Measurements from ENCODE around the gene CPSF7.
"Not testable (repeated sequence)": the region's sequence is repeated elsewhere in the genome, so short reads cannot be mapped to it uniquely, and the experiment has no call there.

Gene CPSF7, protein sequence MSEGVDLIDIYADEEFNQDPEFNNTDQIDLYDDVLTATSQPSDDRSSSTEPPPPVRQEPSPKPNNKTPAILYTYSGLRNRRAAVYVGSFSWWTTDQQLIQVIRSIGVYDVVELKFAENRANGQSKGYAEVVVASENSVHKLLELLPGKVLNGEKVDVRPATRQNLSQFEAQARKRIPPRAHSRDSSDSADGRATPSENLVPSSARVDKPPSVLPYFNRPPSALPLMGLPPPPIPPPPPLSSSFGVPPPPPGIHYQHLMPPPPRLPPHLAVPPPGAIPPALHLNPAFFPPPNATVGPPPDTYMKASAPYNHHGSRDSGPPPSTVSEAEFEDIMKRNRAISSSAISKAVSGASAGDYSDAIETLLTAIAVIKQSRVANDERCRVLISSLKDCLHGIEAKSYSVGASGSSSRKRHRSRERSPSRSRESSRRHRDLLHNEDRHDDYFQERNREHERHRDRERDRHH

DNA sequence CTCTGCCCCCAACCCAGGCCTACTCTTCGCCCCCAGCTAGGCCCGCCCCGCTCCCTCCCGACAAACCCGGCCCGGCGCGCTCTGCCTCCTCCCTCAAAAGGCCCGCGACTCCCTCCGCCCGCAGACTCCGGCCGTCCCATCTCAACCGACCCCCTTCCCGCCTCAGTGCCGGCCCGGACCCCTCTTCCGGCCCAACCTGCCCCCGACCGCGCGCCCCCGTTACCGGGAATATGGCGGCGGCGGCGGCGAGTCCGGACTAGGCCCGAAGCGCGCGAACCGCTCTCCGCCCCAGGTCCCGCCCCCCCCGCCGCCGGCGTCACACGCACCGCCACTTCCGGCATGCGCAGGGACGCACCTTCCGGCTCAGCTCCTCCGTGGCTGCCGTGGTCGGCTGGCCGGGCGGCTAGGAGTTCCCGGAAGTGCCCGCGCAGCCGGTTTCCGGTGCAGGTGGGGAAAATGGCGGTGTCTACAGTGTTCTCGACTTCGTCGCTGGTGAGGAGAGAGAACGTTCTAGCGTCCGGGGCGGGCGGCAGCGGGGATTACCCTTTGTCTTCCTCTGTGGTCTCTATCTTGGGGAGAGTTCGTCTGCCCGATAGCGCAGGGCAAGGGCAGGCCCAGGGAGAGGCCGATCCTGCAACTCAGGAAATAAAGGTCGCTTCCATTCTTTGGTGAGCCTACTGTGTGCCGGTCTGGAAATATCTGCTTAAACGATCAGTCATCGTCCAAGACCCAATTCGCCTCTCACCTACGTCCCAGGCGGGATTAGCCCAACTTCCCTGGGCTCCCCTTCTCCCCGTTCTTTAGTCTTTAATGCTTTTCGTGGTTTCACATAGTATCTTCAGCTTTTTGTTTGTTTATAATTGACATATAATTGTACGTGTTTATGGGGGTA lies at the start of gene CPSF7, which contains the start of gene SDHAF2:
Gene CPSF7, minus strand, starts transcription at position 285 of the 892 bp plus-strand sequence. CDS start 740 bp downstream, outside the sequence.
Gene SDHAF2, plus strand, starts transcription at position 434 of the 892 bp plus-strand sequence. Its CDS starts 23 bp downstream, at position 457.
- H3K4me3 ChIP-seq (ENCODE audit: low read depth, low read length), result peak within 1 kb of the TSS; percentile 100

DNA sequence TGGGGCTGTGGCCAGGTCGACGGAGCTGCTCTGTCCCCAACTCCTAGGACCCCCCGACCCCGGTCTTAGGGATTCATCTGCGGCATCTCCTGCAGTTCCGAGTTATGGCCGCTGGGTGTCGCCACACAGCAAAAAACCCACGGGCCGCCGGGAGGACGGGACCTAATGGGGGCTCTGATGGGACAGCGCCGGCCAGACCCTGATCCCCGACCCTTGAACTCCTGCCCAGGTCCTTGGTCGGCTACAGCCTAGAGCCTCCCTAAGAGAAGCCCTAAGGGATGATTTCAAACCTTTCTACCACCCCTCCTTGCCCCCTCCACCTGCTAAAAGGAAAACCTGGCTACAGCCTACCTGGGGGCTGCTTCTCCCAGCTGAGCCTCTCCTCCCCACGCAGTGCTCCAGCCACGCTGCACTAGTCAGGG lies 48.0 kb upstream of the CPSF7 start:
- H3K4me3 ChIP-seq (ENCODE audit: low read depth, low read length), result no peak overlapping the region

DNA sequence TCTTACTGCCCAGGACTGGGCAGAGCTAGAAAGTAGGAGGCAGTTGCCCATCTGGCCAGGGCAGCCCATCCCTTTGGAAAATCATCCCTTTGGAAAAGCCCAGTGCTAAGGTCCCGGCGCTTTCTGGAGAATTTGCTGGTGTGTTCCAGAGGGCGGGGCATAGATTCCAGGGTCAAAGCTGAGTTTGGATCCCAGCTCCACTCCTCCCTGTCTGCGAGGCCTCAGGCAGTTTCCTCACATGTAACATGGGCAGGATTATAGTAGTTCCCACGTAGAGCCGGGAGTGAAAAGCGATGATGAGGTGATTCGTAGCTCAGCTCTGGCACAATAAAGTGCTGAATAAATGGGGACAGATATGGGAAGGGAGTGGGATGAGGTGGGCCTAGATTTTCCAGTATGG lies 47.4 kb upstream of the CPSF7 start:
- no peak overlapping the region for H3K4me3 ChIP-seq (ENCODE audit: low read depth, low read length)

DNA sequence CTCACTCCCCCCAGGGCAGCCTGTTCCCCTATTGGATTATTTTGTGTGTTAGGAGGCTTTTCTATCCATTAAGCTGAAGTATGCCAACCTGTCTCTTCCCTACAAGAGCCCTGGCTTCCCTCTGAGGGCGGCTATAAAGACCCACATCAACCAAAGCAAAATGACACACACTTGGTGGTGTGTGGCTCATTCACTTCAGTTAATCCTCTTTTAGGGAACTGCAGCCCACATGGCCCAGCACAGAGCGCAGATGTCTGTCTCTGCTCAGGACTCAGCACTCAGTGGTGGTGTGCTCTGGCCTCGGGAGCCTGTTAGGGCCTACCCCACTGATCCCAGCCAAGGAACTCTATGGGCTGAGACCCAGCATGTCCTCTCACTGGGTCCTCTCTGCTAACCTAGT lies 46.6 kb upstream of the CPSF7 start:
- H3K4me3 ChIP-seq (ENCODE audit: low read depth, low read length), result no peak overlapping the region

DNA sequence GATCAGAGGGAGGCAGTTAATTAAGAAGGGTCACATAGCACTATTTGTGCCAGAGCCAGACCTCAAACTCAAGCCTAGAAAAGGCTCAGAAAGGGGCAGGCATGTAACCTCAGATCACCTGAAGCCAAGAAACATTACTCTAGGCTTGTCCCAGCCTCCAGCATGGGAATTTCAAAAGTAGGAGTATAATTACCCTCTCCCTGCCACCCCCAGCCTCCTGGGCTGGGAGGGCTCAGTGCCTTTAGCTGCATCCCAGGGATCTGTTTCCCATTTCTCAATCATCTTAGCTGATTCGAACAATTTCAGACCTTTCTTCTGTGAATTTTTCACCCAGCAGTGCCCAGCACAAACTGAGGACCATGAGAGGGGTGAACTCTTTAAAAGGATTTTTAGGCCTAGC lies 45.7 kb upstream of the CPSF7 start:
- H3K4me3 ChIP-seq (ENCODE audit: low read depth, low read length), result no peak overlapping the region

DNA sequence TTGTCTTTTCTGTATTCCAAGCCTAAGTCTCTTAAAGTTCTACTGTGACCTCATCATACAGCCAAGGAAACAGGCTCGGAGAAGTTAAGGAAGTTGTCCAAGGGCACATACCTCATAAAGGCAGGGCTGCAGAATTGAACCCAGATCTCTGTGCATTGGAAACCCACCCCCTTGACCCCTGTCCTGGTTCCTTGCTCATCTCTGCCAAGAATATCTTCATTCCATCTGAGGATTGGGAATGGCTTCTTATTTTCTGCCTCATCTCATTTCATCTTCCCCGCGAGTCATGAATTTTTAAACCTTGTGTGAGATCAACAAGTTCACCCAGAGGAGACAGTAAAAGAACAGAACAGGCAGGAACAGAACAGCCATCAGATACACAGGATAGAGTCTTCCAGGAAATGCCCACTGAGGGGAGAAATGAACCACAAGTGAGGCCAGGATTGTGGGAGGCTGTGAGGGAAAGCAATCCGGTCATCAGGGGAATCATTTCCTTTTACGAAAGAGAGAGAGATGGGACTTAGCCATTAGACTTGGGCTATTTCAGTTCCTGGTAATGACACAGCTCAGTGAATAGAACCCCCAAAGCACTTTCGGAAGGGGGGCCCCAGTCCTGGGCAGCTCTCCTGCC lies 44.4 kb upstream of the CPSF7 start:
- no peak overlapping the region for H3K4me3 ChIP-seq (ENCODE audit: low read depth, low read length)

DNA sequence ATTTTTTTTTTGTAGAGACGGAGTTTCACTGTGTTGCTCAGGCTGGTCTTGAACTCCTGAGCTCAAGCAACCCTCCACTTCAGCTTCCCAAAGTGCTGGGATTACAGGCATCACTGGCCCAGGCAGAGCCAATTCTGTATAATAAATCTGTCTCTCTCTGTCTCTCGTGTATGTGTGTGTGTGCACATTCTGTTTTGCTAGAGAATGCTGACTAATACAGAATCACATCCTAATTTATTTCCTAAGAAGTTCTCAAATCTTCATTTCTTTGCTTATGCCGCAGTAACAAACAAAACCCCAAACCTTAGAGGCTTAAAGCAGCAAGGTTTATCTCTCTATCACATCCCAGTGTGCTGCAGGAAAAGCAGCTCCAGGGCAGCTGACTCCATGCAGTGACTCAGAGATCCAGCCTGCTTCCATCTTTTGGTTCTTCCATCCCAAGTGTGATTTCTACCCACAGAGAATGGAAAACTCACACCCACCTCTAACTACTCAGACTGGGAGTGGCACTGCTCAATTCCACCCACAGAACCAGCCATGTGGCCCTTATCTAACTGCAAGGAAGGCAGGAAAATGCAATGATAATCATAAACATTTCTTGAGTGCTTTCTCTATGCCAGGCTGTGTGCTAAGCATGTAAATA lies 43.7 kb upstream of the CPSF7 start:
- no peak overlapping the region for H3K4me3 ChIP-seq (ENCODE audit: low read depth, low read length)

DNA sequence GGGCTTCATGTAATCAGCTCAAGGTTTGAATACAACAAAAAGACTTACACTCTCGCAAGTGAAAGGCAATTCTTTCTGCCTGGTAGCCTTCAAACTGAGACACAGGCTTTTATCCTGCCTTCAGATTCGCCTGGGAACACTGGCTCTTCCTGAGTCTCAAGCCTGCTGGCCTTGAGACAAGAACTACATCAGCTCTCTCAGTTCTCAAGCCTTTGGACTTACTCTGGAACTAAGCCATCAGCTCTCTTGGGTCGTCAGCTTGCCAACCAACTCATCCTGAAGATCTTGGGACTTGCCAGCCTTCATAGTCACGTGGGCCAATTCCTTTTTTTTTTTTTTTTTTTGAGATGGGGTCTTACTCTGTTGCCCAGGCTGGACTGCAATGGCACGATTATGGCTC lies 43.1 kb upstream of the CPSF7 start:
- no peak overlapping the region for H3K4me3 ChIP-seq (ENCODE audit: low read depth, low read length)

DNA sequence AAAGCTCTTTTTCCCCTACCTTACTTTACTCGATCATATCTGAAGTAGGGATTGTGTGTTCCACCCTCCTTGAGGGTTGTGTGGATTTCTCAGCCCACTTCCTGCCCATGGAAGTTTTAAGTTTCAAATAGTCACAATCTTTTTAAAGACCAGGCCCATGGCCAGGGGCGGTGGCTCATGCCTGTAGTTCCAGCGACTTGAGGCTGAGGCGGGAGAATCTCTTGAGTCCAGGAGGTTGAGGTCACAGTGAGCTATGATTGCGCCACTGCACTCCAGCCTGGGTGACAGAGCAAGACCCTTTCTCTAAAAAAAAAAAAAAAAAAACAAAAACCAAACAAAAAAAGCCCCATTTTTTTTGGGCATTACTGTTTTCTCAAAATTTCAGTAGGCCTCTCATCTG lies 42.5 kb upstream of the CPSF7 start:
- no peak overlapping the region for H3K4me3 ChIP-seq (ENCODE audit: low read depth, low read length)

DNA sequence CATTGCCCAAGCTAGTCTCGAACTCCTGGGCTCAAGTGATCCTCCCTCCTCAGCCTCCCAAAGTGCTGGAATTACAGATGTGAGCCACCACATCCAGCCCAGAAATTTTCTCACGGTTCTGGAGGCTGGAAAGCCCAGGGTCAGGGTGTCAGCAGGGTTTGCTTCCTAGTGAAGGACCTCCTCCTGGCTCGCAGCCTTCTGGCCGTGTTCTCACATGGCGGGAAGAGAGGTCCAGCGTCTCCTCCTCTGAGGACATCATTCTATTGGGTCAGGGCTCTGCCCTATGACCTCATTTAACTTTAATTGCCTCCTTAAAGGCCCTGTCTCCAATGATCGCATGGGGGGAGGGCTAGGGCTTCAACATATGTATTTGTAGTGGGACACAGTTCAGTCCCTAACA lies 38.2 kb upstream of the CPSF7 start:
- no peak overlapping the region for H3K4me3 ChIP-seq (ENCODE audit: low read depth, low read length)

DNA sequence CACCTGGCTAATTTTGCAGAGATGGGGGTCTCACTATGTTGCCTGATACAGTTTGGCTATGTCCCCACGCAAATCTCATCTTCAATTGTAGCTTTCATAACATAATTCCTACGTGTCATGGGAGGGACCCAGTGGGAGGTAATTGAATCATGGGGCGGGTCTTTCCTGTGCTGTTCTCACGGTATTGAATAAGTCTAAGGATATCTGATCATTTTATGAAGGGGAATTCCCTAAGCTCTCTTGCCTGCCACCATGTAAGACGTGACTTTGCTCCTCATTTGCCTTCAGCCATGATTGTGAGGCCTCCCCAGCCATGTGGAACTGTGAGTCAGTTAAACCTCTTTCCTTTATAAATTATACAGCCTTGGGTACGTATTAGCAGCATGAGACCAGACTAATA lies 37.8 kb upstream of the CPSF7 start:
- H3K4me3 ChIP-seq (ENCODE audit: low read depth, low read length), result not testable (repeated sequence)

DNA sequence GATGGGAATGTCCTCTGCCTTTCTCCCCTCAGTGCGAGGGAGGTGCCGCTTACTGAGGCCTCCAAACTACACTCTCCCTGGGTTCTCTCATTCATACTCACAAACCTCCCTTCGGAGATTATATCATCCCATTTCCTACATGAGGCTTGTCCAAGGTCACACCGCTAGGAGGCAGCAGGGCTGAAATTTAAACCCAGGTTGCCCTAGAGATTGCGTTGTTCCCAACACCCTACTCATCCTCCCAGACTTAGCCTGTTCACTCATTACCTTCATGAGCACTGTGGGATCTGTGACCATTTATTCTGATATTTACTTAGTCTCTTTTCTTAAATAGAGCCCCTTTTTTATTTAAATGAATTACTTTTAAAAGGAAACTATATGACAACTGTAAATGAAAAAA lies 31.2 kb upstream of the CPSF7 start:
- H3K4me3 ChIP-seq (ENCODE audit: low read depth, low read length), result no peak overlapping the region

DNA sequence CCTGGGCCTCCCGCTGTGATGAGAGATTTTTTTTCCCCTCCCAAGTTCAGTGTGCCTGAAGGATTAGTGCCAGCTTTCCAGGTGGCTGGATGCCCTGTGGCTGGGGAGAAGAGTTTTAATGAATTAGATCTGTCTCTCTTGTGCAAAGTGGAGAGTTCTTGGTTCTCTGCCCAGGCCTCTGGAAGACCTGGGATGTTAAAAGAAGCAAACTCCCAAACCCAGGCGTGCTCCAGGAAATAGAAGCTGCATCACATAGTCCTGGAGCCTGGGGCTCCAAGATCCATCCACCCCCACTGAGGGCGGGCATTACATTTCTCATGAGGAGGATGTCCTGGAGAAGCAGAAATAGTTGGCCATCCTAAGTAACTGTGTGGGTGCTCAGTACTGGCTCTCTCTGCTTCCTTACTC lies 30.7 kb upstream of the CPSF7 start:
- no peak overlapping the region for H3K4me3 ChIP-seq (ENCODE audit: low read depth, low read length)

DNA sequence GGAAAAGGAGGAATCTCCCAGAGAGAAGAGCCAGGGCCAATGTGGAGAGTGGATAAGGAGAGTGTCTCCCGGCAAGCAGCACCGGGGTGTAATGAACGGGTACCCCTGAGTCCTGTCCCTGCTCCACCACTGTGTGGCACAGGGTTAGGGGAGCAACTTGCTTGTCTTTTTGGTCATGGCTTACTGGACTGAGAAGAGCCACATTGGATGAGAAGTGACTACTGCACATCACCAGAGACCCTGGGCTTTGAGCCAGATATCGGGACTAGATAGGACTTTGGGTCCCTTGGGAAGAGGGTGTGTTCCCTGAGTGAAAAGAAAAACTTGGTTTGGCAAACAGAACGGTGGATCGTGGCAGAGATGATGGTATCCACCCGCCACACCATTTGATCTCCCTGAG lies 24.7 kb upstream of the CPSF7 start:
- no peak overlapping the region for H3K4me3 ChIP-seq (ENCODE audit: low read depth, low read length)

DNA sequence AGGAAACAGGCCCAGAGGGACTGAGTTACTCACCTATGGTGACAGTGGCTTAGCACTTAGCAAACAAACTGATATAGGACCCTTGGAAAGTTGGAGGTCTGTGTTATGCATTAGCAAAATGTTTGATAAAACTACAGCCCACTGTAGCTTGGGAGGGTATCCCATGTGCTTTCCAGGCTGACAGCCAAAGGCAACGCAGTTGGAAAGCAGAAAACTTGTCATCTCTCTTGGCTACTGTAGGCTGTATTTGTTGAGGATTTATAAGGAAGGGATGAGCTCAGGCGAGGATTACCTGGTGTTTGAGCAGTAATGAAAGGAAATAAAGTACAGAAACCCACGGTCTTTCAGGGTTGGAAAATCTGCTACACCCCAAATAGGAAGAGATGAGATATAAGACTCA lies 23.9 kb upstream of the CPSF7 start:
- no peak overlapping the region for H3K4me3 ChIP-seq (ENCODE audit: low read depth, low read length)

DNA sequence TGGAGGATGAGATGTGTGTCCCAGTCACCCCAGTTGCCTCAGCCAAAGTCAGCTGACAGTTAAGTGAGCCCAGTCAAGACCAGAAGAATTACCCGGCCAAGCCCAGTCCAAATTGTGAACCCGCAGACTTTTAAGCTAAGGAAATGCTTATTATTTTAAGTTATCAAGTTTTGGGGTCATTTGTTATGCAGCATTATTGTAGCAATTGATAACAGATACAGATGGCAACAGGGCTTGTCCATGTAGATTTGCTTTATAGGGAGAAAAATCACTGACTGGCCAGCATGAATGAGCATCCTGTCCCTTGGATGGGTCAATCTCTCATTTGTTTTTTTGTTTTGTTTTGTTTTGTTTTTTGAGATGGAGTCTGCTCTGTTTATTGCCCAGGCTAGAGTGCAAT lies 23.1 kb upstream of the CPSF7 start:
- no peak overlapping the region for H3K4me3 ChIP-seq (ENCODE audit: low read depth, low read length)

DNA sequence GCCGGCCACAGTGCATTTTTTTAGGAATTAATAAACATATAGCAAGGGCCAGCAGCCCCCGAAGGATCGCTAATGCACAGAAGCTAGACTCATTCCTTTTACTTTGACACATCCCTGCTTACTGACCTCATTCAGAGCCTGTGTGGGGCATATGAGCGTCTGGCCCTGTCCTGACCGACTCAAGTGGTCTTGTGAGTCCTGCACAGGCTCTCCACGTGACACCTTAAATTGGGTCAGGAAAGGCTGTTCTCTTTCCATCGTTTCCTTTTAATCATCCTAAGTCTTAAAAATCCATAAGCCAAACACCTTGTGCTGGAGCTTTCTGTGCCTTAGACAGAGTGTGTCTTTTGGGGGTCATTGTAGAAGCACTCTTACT lies 18.8 kb upstream of the CPSF7 start:
- H3K4me3 ChIP-seq (ENCODE audit: low read depth, low read length), result no peak overlapping the region

DNA sequence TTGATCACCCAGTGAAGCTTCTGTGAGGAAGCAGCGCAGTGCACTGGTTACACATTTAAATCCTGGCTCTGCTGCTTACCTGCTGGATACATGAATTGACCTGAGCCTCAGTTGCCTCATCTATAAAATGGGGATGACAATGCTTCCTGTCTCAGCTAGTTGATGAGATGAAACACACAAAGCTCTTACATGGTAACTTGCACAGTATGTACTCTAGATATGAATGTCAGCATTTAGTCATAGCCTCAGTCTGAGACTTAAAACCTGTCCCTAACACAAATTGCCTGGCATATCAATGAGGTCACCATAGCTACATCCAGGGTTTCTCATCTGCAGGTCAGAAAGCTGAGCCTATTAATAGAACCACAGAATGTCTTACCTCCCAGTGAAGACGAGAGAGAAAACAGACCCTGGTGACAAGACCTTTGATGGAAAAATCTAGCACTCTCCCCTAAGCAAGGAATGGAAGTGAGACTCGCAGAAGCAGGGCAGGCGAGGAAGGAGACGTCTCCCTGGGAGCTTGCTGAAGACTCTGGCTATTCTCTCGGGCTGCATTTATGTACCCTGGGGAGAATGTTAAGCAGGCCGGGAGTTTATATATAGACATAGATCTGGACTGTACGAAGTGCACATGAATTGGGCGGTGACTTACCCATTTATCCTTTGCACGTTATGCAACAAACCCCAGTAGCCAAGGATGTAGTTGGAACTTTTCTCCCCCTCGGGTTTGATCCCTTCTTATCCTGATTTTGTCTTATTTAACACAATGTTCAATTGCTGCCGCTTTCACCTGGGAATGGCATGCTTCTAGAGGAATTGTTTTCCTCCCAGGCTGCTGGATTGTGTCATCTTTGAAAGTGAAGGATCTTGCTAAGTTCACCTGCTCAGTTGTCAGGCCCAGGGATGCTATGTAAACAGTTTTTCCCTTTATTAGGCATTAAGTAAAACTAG lies 18.1 kb upstream of the CPSF7 start:
- no peak overlapping the region for H3K4me3 ChIP-seq (ENCODE audit: low read depth, low read length)

DNA sequence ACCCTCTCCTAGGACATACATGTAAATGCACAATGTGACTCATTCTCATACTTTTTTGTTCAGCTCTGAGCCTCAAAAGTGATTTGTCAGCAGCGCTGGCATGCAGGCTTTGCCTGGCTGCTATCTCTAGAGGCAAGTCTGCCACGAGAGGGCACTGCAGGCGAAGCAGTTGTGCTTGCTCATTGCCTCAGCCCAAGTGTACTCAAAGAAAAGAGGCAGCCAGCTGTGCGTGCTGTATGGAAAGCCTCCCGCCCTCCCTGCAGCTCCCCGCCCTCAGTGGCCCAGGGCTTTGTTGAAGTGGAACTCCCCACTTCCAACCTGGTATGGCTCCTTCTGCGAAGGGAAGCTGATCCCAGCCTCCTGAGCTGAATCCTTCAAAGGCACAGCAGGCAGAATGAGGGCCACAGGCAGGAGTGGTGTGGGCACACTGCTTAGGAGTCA lies 16.5 kb upstream of the CPSF7 start:
- no peak overlapping the region for H3K4me3 ChIP-seq (ENCODE audit: low read depth, low read length)

DNA sequence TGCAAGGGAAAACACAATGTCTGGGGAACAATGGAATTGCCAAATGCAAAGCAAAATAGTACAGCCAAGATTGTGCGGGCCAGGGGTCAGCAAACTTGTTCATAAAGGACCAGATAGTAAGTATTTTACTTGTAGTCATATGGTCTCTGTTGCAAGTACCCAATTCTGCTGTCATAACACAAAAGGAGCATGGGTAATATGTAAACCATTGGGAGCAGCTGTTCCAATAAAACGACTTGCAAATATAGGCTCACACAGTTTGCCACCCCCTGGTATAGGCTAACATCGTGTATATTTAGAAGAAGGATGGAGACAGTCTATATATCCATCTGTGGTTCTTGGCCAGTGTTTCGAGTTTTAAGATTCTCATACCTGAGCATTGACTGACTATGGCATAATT lies 15.7 kb upstream of the CPSF7 start:
- no peak overlapping the region for H3K4me3 ChIP-seq (ENCODE audit: low read depth, low read length)
